Hematopoietic multipotent progenitor cell treated with erythropoietin and hydrocortisone succinate and interleukin-3 and kit ligand, for 8 days (in vitro differentiated cells): ENCODE measurements around the gene ZNF385B.

Experiments
- DNase-seq: peaks from one replicate; pipeline ENCODE4 v3.0.0-alpha.2; 2015

The ZNF385B gene

DNA sequence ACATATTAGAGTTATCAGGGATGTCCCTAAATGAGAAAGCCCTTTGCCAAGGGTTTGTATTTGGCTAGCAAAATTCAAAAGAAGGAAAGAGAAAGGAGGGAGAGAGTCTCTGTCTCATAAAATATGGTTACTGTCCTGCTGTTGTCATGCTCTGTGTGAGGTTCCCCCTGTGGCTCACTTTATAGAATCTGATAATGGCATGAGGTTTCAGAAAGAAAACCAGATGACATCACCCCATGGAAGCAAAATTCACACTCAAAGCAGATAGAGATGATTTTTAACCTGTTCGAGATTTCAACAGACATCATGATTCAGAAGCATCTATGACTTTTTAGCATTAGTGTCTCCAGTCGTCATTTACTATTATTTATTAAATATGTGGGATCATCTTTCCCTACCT is 431.8 kb downstream of the ZNF385B start:
- DNase-seq = no peak

DNA sequence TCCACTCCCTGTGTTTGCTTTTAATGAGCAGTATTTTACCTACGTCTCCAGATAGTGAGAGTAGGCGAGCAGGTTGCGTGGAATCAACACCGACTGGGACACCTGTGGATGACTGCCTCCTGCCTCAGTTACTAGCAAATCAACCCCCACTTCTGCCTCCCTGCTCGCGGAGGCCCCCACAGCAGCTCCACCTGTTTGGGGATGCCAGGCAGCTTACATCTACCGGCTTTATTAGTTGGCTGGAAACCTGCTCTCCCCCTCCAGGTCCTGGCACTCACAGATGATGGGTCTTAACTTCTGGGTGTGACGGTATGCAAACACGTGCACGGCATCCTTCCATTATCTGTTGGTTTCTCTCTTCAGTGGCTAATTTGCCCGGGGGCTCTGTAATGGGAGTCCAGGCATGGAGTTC is 432.3 kb downstream of the ZNF385B start:
- no peak for DNase-seq

DNA sequence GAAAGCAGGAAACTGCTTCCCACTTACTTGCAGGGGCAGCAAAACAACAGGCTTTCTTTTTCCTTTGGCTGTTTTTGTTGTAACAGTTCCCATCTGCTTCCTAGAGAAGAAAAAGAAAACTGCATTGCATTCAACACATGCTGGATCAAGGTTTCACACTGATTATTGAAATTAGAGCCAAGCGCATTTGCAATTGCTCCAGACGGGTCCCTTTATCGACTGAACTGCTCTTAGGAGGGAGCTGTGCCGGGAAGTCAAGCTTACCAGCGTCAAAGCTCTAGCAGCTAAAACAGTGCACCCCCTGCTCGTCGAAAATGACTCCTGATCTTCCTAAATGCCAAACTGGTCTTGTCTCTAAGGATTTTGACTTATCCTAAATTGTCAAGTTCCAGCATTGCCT is 432.8 kb downstream of the ZNF385B start:
- DNase-seq = no peak

DNA sequence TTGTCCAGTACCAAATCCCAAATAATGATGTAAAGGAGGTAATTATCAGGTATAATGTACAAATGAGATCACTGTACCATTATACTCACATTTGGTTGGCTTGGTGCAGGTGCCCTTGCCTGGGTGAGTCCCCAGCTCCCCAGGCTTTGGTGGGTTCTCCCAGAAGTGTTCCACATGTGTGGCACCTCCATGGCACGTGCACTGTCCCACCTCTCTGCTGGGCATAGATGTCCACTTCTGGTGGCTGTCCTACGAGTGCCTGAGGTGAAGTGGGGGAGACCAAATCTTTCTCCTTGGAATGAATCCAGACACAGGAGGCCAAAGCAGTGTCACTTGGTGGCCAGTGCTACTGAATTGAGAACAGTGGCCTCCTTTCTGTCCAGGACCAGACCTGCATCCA is 434.3 kb downstream of the ZNF385B start:
- DNase-seq = no peak

DNA sequence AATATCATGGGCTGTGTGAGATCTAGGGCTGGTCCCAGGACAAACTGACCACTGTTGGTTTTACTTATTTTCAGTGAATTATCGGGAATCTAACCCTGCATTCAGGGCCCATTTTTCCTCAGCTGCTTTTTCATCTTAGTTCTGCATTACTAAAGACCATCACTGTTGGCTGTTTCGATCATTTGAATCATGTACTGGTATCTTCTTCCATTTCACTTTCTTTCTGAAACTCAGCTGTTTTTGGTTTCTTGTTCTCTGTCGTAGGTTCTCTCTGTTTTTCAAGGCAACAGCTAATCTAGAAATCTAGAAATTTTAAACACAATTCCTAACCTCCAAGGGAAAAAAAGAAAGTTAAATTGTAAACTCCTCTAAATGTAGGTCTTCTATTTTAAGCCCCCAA is 436.8 kb downstream of the ZNF385B start:
- no peak for DNase-seq

DNA sequence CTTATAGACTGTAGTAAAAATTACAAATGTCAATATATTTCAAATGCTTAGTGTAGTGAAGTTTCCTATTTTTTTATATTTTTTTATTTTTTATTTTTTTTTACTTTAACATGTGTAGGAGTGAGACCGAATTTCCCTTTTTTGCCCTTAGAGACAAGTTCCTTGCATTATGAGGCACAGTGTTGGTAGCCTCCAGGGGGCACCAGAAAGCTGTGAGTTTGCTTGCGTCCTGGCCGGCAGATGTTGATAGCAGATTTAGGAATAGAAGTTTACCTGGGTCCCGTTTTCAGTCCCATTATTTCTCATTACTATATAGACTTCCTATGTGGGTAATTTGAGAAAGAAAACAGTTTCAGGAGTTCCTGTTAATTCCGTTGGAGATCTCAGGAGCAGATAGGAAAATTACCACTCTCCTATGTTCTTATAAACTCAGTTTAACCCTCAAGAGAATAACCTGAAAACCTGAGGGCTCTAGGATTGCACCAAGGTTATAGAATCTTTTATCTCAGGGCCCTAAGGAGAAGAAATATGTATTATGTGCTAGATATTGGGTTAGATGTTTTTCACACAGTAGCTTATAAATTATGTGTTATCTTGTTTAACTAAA is 439.3 kb downstream of the ZNF385B start:
- peak; percentile 63 for DNase-seq

DNA sequence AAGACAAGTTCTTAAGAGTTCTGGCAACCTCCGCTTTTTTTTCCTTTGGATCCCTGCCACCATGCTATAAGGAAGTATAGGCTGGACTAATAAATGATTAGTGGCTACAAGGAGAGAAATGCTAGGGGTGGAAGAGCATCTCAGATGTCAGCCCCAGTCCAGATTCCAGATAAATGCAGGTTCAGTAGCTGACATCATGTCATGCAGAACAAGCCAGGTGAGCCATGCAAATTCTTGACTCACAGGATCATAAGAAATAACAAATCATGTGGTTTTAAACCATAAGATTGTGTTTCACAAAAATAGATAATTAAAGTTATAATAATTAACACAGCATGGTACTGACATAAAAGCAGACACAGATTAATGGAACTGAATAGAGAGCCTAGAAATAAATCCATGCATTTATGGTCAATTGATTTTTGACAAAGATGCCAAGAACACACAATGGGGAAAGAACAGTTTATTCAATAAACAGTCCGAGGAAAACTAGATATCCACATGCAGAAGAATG is 443.9 kb downstream of the ZNF385B start:
- DNase-seq = no peak

DNA sequence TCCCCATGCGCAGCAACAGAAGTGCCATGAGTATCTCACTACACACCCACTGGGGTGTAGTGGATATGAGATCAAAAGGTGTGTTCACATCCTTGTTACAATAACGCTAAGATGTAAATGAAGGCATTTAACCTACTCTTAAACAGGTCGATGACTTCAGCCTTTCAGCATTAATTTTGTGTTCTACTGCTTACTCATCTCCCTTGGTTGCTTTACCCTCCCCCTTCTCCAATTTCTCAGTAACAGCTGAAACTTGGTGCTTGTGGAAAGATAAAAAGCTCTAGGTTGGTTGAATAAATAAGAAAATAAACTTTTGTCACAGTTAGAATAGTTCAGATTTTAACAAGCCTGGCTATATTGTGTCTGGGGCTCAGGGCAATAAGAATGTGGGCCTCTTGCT is 449.3 kb downstream of the ZNF385B start:
- no peak for DNase-seq

DNA sequence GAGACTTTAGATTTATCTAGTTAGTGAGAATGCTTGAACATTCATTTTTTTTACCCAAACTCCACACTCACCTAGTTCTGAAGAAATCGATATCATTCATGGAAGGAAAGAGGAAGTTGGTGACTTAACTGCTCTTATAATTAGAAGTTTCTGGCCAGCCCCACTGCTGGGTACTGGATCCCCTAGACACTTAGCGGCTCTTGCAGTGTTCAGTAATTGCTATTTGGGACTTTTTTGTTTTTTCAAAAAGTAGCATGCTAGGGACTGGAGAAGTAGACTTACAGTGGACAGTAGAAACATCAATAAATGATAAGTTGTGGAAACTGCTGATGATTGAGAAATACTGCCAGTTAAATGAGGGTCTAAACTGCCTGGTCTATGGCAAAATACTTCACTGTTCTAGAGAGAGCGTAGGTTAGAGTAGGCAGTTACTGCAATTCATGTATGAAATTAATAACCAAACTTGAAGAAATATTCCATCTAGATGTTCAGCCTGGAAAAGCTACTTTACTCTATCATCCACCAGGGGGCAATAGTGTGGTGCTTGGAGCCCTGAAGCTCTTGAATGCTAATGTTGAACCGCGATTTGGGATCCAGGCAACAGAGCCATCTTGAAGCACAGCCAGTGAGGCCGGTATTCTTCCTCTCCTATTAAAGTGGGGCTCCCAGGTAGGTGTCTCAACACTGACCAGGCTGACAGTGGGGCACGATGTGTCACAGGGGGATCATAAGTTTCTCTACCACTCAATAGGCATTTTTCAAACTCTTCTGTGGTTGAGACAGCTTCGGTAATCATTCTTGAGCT is 450.7 kb downstream of the ZNF385B start:
- peak; percentile 61 for DNase-seq

DNA sequence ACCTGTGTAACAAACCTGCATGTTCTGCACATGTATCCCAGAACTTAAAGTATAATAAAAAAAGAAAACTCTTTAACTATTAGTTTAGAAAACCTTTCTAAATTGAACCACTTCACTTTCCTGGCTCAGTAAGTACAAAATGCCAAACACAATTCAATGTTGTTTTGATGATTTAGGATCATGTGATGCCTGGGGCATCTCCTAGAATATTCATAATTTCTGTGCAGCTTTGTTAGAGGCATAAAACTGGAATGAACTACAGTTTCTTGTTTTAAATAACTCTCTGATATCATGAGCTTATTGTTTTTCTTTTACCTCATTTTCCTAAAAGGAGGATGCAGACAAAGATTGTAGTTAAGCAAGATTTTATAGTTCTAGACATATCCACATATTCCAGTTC is 457.8 kb downstream of the ZNF385B start:
- no peak for DNase-seq

DNA sequence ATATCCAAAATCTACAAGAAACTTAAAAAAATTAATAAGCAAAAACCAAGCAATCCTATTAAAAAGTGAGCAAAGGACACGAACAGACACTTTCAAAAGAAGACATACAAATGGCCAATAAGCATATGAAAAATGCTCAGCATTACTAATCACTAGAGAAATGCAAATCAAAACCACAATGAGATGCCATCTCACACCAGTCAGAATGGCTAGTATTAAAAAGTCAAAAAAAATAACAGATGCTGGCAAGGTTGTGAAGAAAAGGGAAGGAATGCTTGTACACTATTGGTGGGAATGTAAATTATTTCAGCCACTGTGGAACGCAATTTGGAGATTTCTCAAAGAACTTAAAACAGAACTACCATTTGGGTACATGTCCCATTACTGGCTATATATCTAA is 467.9 kb downstream of the ZNF385B start:
- DNase-seq = no peak
